Measurements from ENCODE around the gene HECTD2. TPM values are rescaled to one million over a fixed set of nuclear protein-coding genes. Genes with fewer than 3 reads are reported as not detected.
A peak's percentile ranks its signal among the peaks of the same experiment; 100 is the strongest.
"Not testable (repeated sequence)": the region's sequence is repeated elsewhere in the genome, so short reads cannot be mapped to it uniquely, and the experiment has no call there.

HECTD2 gene, protein sequence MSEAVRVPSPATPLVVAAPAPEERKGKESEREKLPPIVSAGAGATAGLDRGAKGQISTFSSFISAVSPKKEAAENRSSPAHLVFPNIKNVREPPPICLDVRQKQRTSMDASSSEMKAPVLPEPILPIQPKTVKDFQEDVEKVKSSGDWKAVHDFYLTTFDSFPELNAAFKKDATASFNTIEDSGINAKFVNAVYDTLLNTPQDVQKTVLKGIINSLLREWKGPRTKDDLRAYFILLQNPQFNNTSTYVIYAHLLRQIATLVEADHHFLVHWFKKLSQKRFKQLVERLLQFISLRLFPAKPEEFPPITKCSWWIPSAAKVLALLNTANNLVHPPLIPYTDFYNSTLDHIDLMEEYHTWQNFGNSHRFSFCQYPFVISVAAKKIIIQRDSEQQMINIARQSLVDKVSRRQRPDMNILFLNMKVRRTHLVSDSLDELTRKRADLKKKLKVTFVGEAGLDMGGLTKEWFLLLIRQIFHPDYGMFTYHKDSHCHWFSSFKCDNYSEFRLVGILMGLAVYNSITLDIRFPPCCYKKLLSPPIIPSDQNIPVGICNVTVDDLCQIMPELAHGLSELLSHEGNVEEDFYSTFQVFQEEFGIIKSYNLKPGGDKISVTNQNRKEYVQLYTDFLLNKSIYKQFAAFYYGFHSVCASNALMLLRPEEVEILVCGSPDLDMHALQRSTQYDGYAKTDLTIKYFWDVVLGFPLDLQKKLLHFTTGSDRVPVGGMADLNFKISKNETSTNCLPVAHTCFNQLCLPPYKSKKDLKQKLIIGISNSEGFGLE
- 3.2 and 5.2 TPM in 2 replicates for total RNA-seq (2021)
- percentile 52 among the genes with signal in this experiment for Bru-seq, nascent RNA
- BruChase-seq, experiment 1, labeled RNA remaining after a 2-hour chase, result percentile 51 among the genes with signal in this experiment
- percentile 60 among the genes with signal in this experiment for BruChase-seq, experiment 2, labeled RNA remaining after a 6-hour chase
- long read RNA-seq, full-length matches to known transcripts, result 3 of 7 reads
- long read RNA-seq, partial matches to known transcripts, result 1 of 7 reads
- long read RNA-seq, other reads (novel, unspliced or antisense), result 3 of 7 reads

GRCh38 chr10:91409869-91410637 lies at the start of gene HECTD2:
Gene HECTD2 (plus strand): TSS chr10:91410344. CDS start chr10:91410439, 95 bp downstream.
- no peaks in the 10 kb centered on the region for H3K36me3 ChIP-seq (ENCODE audit: low read depth)
- no peaks in the 10 kb centered on the region for H4K20me1 ChIP-seq (ENCODE audit: insufficient read depth)
- H2AFZ ChIP-seq, result peak within 1 kb of the TSS; percentile 97
- H3K4me3 ChIP-seq, result peak within 1 kb of the TSS; percentile 70
- ChIA-PET POLR2A (ENCODE audit: unreplicated experiment) (no interaction called here), CTCF (interaction anchor here (0.6 kb wide), 1 partner anchor 1184 kb away, joined by 3 read pairs; no protein-coding TSS in a partner anchor)
- no peaks in the 10 kb centered on the region for H3K9me2 ChIP-seq (ENCODE audit: insufficient read depth)
- H3K4me2 ChIP-seq, result peak within 1 kb of the TSS; percentile 86
- DNase-seq, result peak; percentile 35 to 72
- intact Hi-C loops (cut with micrococcal nuclease; ENCODE audit: unreplicated experiment), result loop anchor here (2.0 kb wide), 1 partner anchor 503 kb away; no protein-coding TSS in a partner anchor
- H3K27me3 ChIP-seq (ENCODE audit: insufficient read depth, low read depth), result no peaks in the 10 kb centered on the region
- peak within 1 kb of the TSS; percentile 74 for H3K27ac ChIP-seq
- BruUV-seq (replicated peaks), result no TSS peak
- H3K4me1 ChIP-seq (replicated peaks; ENCODE audit: insufficient read depth), result peaks cover 4% of the 10 kb centered on the region; the same call in 1 of the 2 replicates
- no peaks in the 10 kb centered on the region for H3K79me2 ChIP-seq (ENCODE audit: low read depth)
- no peak for TF ChIP-seq EZH2 (IDR thresholded peaks at IDR 0.05; ENCODE audit: low read depth)
- TF ChIP-seq, protein P1, sequence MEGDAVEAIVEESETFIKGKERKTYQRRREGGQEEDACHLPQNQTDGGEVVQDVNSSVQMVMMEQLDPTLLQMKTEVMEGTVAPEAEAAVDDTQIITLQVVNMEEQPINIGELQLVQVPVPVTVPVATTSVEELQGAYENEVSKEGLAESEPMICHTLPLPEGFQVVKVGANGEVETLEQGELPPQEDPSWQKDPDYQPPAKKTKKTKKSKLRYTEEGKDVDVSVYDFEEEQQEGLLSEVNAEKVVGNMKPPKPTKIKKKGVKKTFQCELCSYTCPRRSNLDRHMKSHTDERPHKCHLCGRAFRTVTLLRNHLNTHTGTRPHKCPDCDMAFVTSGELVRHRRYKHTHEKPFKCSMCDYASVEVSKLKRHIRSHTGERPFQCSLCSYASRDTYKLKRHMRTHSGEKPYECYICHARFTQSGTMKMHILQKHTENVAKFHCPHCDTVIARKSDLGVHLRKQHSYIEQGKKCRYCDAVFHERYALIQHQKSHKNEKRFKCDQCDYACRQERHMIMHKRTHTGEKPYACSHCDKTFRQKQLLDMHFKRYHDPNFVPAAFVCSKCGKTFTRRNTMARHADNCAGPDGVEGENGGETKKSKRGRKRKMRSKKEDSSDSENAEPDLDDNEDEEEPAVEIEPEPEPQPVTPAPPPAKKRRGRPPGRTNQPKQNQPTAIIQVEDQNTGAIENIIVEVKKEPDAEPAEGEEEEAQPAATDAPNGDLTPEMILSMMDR (conservative IDR thresholded peaks at IDR 0.05), result no peak; the same call in 1 of the 2 replicates
- no peaks in the 10 kb centered on the region for H3F3A ChIP-seq (ENCODE audit: insufficient read depth, low read depth)
- no peaks in the 10 kb centered on the region for H3K9me3 ChIP-seq (ENCODE audit: insufficient read depth, low read depth)

DNA sequence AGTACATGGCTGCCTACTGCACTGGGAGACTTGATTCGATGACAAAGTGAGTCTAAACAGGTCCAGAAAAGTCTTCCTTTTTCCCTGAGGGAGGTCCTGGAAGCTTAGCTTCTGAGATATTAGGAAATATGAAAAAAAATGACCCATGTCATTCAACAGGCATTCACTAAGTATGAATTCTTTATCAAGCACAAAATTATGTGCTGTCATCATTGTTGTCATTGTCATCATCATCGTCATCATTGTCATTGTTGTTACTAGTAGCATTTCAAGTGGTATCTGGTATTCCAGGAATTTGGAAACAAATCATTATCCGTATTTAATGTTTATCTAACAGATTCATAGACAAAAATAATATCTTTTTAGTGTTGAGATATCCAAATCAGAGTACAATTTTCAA lies 49.7 kb upstream of the HECTD2 start:
- intact Hi-C loops (cut with micrococcal nuclease; ENCODE audit: unreplicated experiment), result no loop called here
- Histone ChIP-seq H3K27ac (no peak overlapping the region), H3K9me3 (ENCODE audit: insufficient read depth, low read depth) (no peaks in the 10 kb centered on the region), H4K20me1 (ENCODE audit: insufficient read depth) (no peaks in the 10 kb centered on the region), H3K27me3 (ENCODE audit: insufficient read depth, low read depth) (no peaks in the 10 kb centered on the region), H3K4me1 (replicated peaks; ENCODE audit: insufficient read depth) (no peaks in the 10 kb centered on the region), H3F3A (ENCODE audit: insufficient read depth, low read depth) (no peaks in the 10 kb centered on the region), H3K4me3 (no peak overlapping the region), H3K9me2 (ENCODE audit: insufficient read depth) (no peaks in the 10 kb centered on the region), H3K36me3 (ENCODE audit: low read depth) (no peaks in the 10 kb centered on the region), H3K4me2 (no peak overlapping the region), H3K79me2 (ENCODE audit: low read depth) (no peaks in the 10 kb centered on the region), H2AFZ (no peak overlapping the region)
- ChIA-PET POLR2A (ENCODE audit: unreplicated experiment) (no interaction called here), CTCF (no interaction called here)
- BruUV-seq (replicated peaks), result no TSS peak
- TF ChIP-seq, protein P1 (conservative IDR thresholded peaks at IDR 0.05), result no peak
- DNase-seq, result no peak

GRCh38 chr10:91365519-91365918 lies 44.6 kb upstream of the HECTD2 start:
- H3K9me2 ChIP-seq (ENCODE audit: insufficient read depth); H3K9me3 ChIP-seq (ENCODE audit: insufficient read depth, low read depth); H3K4me1 ChIP-seq (replicated peaks; ENCODE audit: insufficient read depth); intact Hi-C loops (cut with micrococcal nuclease; ENCODE audit: unreplicated experiment); H3K27me3 ChIP-seq (ENCODE audit: insufficient read depth, low read depth); H3F3A ChIP-seq (ENCODE audit: insufficient read depth, low read depth); H3K79me2 ChIP-seq (ENCODE audit: low read depth); H3K36me3 ChIP-seq (ENCODE audit: low read depth); H3K4me3 ChIP-seq; BruUV-seq (replicated peaks); DNase-seq; H3K4me2 ChIP-seq; CTCF ChIA-PET; H2AFZ ChIP-seq; POLR2A ChIA-PET (ENCODE audit: unreplicated experiment); H3K27ac ChIP-seq; H4K20me1 ChIP-seq (ENCODE audit: insufficient read depth): not testable (repeated sequence)
